Stimulated activated CD8-positive, alpha-beta memory T cell treated with anti-CD3 and anti-CD28 coated beads, Interleukin-7, amount 100 ng/mL, for 4 hours (primary cell): ENCODE measurements around the gene HECTD2.
"Not testable (repeated sequence)": the region's sequence is repeated elsewhere in the genome, so short reads cannot be mapped to it uniquely, and the experiment has no call there.

Experiments
- DNase-seq, 2 donors: peaks; one replicate each; pipeline ENCODE4 v3.0.0-alpha.2; 2020; ENCODE audit warnings: low read depth in 2 of 2

The HECTD2 gene

GRCh38 chr10:91409869-91410637, at the start of gene HECTD2:
Gene HECTD2 (plus strand): TSS chr10:91410344. CDS start chr10:91410439, 95 bp downstream.
- DNase-seq = peak; percentile 56 to 84

GRCh38 chr10:91360461-91360860, 49.7 kb upstream of the HECTD2 start:
- DNase-seq = no peak

GRCh38 chr10:91365519-91365918, 44.6 kb upstream of the HECTD2 start:
- DNase-seq = not testable (repeated sequence)

GRCh38 chr10:91366704-91367103, 43.4 kb upstream of the HECTD2 start:
- DNase-seq = no peak

GRCh38 chr10:91367127-91367531, 43.0 kb upstream of the HECTD2 start:
- no peak for DNase-seq

GRCh38 chr10:91367558-91367957, 42.6 kb upstream of the HECTD2 start:
- DNase-seq = no peak

- not testable (repeated sequence) for DNase-seq
These were observed 40.1 kb upstream of the HECTD2 start for GRCh38 chr10:91369978-91370589.

GRCh38 chr10:91374052-91374451, 36.1 kb upstream of the HECTD2 start:
- DNase-seq = no peak

GRCh38 chr10:91378061-91378460, 32.1 kb upstream of the HECTD2 start:
- peak in 1 of 2 donors; percentile 20 for DNase-seq

GRCh38 chr10:91380873-91381256, 29.3 kb upstream of the HECTD2 start:
- no peak for DNase-seq

GRCh38 chr10:91381257-91381891, 28.8 kb upstream of the HECTD2 start:
- no peak for DNase-seq

- no peak for DNase-seq
These were observed 24.6 kb upstream of the HECTD2 start for GRCh38 chr10:91385306-91386085.

- DNase-seq = no peak
These were observed 20.3 kb upstream of the HECTD2 start for GRCh38 chr10:91389636-91390512.

- DNase-seq = not testable (repeated sequence)
These were observed 19.7 kb upstream of the HECTD2 start for GRCh38 chr10:91390513-91390825.

- DNase-seq = no peak
These were observed 18.2 kb upstream of the HECTD2 start for GRCh38 chr10:91391920-91392319.

GRCh38 chr10:91406322-91406721, 3.8 kb upstream of the HECTD2 start:
- no peak for DNase-seq

- peak; percentile 5 to 16 for DNase-seq
These were observed 875 bp upstream of the HECTD2 start for GRCh38 chr10:91409069-91409868.

GRCh38 chr10:91410638-91411371, 661 bp downstream of the HECTD2 start:
- peak; percentile 4 to 5 for DNase-seq

GRCh38 chr10:91411621-91412020, 1.5 kb downstream of the HECTD2 start:
- DNase-seq = no peak
